H1 (cell line): ENCODE measurements around the gene OR6C75.
"Not testable (repeated sequence)": the region's sequence is repeated elsewhere in the genome, so short reads cannot be mapped to it uniquely, and the experiment has no call there.

Experiments
- CBX5 ChIP-seq: fragments of 300-800, 300-1000 bp; sonication (generic); IDR thresholded peaks from 2 replicates; pipeline ENCODE4 v1.7.1; 2016; ENCODE audit warnings: antibody characterized with exemption, low read length, low read depth
- CREB1 ChIP-seq: IDR thresholded peaks from 2 replicates; pipeline ENCODE4 v1.6.1; 2012; ENCODE audit warnings: inconsistent platforms
- EZH2 ChIP-seq: fragments of 200-600 bp; sonication (generic); IDR thresholded peaks from 2 replicates; pipeline ENCODE4 v1.7.1; 2012; ENCODE audit warnings: low read depth, mild to moderate bottlenecking, moderate library complexity, low read length, inconsistent platforms; ENCODE audit not compliant: severe bottlenecking
- HDAC2 ChIP-seq, 2 experiments: fragments of 300-600 bp in 1 of 2; sonication (generic) in 1 of 2; IDR thresholded peaks; 2 replicates each; pipeline ENCODE4 v1.6.1; 2011 to 2012; ENCODE audit warnings: low read depth in 2 of 2, low read length in 2 of 2, mild to moderate bottlenecking in 2 of 2, moderate library complexity in 2 of 2, borderline replicate concordance in 1 of 2, inconsistent platforms in 1 of 2
- JUND ChIP-seq: IDR thresholded peaks from 2 replicates; pipeline ENCODE4 v1.6.1; 2011; ENCODE audit warnings: mild to moderate bottlenecking, improper control_type of control experiment, low read length
- POLR2A ChIP-seq, 2 experiments: IDR thresholded peaks; 1 replicate in 1 of 2; 2 replicates in 1 of 2; pipeline ENCODE4 v1.6.1; 2011; ENCODE audit warnings: low read depth in 2 of 2, low read length in 2 of 2, mild to moderate bottlenecking in 2 of 2; ENCODE audit errors: control extremely low read depth in 1 of 2
- POLR2AphosphoS5 ChIP-seq: IDR thresholded peaks from 2 replicates; pipeline ENCODE4 v1.6.1; 2011; ENCODE audit warnings: low read depth, low read length
- POU5F1 ChIP-seq: IDR thresholded peaks from 2 replicates; pipeline ENCODE4 v1.6.1; 2011; ENCODE audit warnings: low read depth, mild to moderate bottlenecking, low read length, moderate library complexity
- SIX5 ChIP-seq: IDR thresholded peaks from 2 replicates; pipeline ENCODE4 v1.6.1; 2011; ENCODE audit warnings: mild to moderate bottlenecking, low read depth, low read length
- USF2 ChIP-seq: IDR thresholded peaks from 2 replicates; pipeline ENCODE4 v1.6.1; 2011; ENCODE audit warnings: low read length, improper control_type of control experiment
- TF ChIP-seq, protein P1 (sequence below), 3 experiments: IDR thresholded peaks; 1 replicate in 2 of 3; 2 replicates in 1 of 3; pipeline versions ENCODE4 v1.5.1 to v1.6.1; 2011; ENCODE audit warnings: low read length in 3 of 3, mild to moderate bottlenecking in 3 of 3, inconsistent platforms in 2 of 3, low read depth in 1 of 3, moderate library complexity in 1 of 3; ENCODE audit not compliant: insufficient read depth in 1 of 3; ENCODE audit errors: control extremely low read depth in 1 of 3

DNA sequence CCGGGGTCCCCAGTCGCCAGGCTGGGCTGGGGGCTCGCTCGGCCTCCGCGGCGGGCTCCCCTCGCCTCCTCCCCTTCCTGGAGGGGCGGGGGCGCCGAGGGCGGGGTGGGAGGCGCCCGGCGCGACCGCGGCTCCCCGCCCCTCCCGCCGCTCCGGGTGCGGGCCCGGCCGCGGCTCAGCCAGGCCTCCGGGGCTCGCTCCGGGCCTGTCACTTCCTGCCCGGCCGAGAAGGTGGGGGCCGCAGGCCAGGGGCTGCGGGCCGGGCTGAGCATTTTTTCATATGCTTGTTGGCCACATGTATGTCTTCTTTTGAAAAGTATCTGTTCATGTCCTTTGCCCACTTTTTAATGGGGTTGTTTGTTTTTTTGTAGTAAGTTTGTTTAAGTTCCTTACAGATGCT lies 52.1 kb downstream of the OR6C75 start:
- TF ChIP-seq POLR2A (IDR thresholded peaks at IDR 0.05; ENCODE audit: control extremely low read depth in 1 of 2, low read depth in 2 of 2, low read length in 2 of 2); JUND; POU5F1; CREB1; EZH2; USF2; SIX5; POLR2AphosphoS5; CBX5; HDAC2 (IDR thresholded peaks at IDR 0.05; ENCODE audit: borderline replicate concordance in 1 of 2, low read depth in 2 of 2, low read length in 2 of 2): not testable (repeated sequence)
- TF ChIP-seq, protein P1, sequence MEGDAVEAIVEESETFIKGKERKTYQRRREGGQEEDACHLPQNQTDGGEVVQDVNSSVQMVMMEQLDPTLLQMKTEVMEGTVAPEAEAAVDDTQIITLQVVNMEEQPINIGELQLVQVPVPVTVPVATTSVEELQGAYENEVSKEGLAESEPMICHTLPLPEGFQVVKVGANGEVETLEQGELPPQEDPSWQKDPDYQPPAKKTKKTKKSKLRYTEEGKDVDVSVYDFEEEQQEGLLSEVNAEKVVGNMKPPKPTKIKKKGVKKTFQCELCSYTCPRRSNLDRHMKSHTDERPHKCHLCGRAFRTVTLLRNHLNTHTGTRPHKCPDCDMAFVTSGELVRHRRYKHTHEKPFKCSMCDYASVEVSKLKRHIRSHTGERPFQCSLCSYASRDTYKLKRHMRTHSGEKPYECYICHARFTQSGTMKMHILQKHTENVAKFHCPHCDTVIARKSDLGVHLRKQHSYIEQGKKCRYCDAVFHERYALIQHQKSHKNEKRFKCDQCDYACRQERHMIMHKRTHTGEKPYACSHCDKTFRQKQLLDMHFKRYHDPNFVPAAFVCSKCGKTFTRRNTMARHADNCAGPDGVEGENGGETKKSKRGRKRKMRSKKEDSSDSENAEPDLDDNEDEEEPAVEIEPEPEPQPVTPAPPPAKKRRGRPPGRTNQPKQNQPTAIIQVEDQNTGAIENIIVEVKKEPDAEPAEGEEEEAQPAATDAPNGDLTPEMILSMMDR (IDR thresholded peaks at IDR 0.05; ENCODE audit: control extremely low read depth in 1 of 3, insufficient read depth in 1 of 3, low read depth in 1 of 3, low read length in 3 of 3) = not testable (repeated sequence)
